GM18909 (cell line): ENCODE data around the gene SLX4IP.
"Not testable (repeated sequence)": the region's sequence is repeated elsewhere in the genome, so short reads cannot be mapped to it uniquely, and the experiment has no call there.

ENCODE experiments used
- ATAC-seq: cut with Tn5 transposase; IDR thresholded peaks from one replicate; pipeline ENCODE4 v1.9.1; 2021; ENCODE audit warnings: mild to moderate bottlenecking; ENCODE audit not compliant: unreplicated experiment, poor library complexity

Gene SLX4IP

GRCh38 chr20:10617549-10618133 lies 182.5 kb downstream of the SLX4IP start:
- not testable (repeated sequence) for ATAC-seq

GRCh38 chr20:10618611-10619245 lies 183.6 kb downstream of the SLX4IP start:
- no peak for ATAC-seq

GRCh38 chr20:10619427-10619826 lies 184.3 kb downstream of the SLX4IP start:
- no peak for ATAC-seq

GRCh38 chr20:10621149-10621548 lies 186.0 kb downstream of the SLX4IP start:
- ATAC-seq: no peak

- no peak for ATAC-seq
These were observed 187.7 kb downstream of the SLX4IP start for GRCh38 chr20:10622657-10623418.

- no peak for ATAC-seq
These were observed 190.5 kb downstream of the SLX4IP start for GRCh38 chr20:10625641-10626040.

- no peak for ATAC-seq
These were observed 191.8 kb downstream of the SLX4IP start for GRCh38 chr20:10626896-10627295.

GRCh38 chr20:10629946-10630650 lies 195.0 kb downstream of the SLX4IP start:
- ATAC-seq: no peak

- ATAC-seq: no peak
These were observed 196.0 kb downstream of the SLX4IP start for GRCh38 chr20:10631126-10631525.

GRCh38 chr20:10632721-10633509 lies 197.8 kb downstream of the SLX4IP start:
- ATAC-seq: no peak

- no peak for ATAC-seq
These were observed 198.6 kb downstream of the SLX4IP start for GRCh38 chr20:10633718-10634117.

- ATAC-seq: no peak
These were observed 199.1 kb downstream of the SLX4IP start for GRCh38 chr20:10634211-10634610.

- ATAC-seq: no peak
These were observed 199.7 kb downstream of the SLX4IP start for GRCh38 chr20:10634683-10635411.

GRCh38 chr20:10635476-10636208 lies 200.5 kb downstream of the SLX4IP start:
- ATAC-seq: no peak

GRCh38 chr20:10636326-10636818 lies 201.3 kb downstream of the SLX4IP start:
- no peak for ATAC-seq

- ATAC-seq: no peak
These were observed 202.0 kb downstream of the SLX4IP start for GRCh38 chr20:10637031-10637559.

- ATAC-seq: no peak
These were observed 202.5 kb downstream of the SLX4IP start for GRCh38 chr20:10637563-10637962.

GRCh38 chr20:10639077-10639736 lies 204.1 kb downstream of the SLX4IP start:
- no peak for ATAC-seq
